ENCODE measurements around the gene CYP3A7.
"Not testable (repeated sequence)": the region's sequence is repeated elsewhere in the genome, so short reads cannot be mapped to it uniquely, and the experiment has no call there.

DNA sequence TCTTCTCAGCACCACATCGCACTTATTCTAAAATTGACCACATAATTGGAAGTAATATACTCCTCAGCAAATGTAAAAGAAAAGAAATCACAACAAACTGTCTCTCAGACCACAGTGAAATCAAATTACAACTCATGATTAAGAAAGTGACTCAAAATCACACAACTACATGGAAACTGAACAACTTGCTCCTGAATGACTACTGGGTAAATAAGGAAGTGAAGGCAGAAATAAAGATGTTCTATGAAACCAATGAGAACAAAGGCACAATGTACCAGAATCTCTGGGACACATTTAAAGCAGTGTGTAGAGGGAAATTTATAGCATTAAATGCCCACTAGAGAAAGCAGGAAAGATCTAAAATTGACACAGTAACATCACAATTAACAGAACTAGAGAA lies 38.4 kb upstream of the CYP3A7 start:
- TF ChIP-seq, protein P1, sequence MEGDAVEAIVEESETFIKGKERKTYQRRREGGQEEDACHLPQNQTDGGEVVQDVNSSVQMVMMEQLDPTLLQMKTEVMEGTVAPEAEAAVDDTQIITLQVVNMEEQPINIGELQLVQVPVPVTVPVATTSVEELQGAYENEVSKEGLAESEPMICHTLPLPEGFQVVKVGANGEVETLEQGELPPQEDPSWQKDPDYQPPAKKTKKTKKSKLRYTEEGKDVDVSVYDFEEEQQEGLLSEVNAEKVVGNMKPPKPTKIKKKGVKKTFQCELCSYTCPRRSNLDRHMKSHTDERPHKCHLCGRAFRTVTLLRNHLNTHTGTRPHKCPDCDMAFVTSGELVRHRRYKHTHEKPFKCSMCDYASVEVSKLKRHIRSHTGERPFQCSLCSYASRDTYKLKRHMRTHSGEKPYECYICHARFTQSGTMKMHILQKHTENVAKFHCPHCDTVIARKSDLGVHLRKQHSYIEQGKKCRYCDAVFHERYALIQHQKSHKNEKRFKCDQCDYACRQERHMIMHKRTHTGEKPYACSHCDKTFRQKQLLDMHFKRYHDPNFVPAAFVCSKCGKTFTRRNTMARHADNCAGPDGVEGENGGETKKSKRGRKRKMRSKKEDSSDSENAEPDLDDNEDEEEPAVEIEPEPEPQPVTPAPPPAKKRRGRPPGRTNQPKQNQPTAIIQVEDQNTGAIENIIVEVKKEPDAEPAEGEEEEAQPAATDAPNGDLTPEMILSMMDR (IDR thresholded peaks at IDR 0.05) = not testable (repeated sequence)
- TF ChIP-seq EZH2 (IDR thresholded peaks at IDR 0.05; ENCODE audit: borderline replicate concordance, insufficient read depth, low read depth, low read length, poor library complexity, severe bottlenecking) = not testable (repeated sequence)

Data from B cell (primary cell).